ENCODE results near the gene RHPN2.
A peak's percentile ranks its signal among the peaks of the same experiment; 100 is the strongest.
"Not testable (repeated sequence)": the region's sequence is repeated elsewhere in the genome, so short reads cannot be mapped to it uniquely, and the experiment has no call there.

Gene RHPN2

DNA sequence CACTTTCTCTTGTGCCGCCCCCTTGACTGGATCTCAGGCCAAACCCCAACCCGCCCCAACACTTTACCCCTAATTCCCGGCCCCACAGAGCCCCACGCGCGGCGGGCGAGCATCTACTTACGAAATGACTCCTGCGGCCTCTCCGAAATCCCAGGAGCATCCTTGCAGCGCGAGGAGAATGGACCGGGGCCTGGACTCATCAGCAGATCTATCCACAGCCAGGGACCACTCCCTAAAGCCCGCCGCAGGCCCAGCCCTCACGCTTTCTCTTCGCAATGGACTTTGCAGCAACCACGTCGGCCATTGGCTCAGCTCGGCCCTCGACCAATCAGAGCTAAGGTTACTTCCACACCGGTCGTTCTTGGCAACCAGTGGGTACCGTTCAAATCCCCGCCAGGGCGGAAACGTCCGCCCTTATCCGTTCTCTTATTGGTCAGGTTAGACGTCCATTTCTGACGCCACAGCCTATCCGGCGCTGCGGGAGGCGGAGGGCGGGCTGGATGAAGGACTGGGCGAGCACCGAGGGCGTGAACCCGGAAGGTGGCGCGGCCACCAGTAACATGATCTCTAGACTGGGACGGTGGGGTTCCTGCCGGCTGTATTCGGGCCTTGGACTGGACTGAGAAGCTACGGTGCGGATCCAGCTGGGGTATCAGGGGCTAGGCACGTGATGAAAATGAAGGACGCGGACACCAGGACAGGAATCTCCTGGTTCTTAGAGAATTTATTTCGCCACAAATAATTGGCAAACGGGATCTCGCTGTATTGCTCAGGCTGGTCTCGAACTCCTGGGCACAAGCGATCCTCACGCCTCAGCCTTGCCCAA is 92.8 kb downstream of the RHPN2 start, which contains the start of the genes CEP89 and FAAP24:
Gene CEP89, minus strand, starts transcription at position 244 of the 826 bp plus-strand sequence. Its CDS starts 84 bp downstream, at position 160.
Gene FAAP24, plus strand, starts transcription at position 528 of the 826 bp plus-strand sequence. CDS start 955 bp downstream, outside the sequence.
- peak; percentile 100 for DNase-seq (ENCODE audit: low spot score)

DNA sequence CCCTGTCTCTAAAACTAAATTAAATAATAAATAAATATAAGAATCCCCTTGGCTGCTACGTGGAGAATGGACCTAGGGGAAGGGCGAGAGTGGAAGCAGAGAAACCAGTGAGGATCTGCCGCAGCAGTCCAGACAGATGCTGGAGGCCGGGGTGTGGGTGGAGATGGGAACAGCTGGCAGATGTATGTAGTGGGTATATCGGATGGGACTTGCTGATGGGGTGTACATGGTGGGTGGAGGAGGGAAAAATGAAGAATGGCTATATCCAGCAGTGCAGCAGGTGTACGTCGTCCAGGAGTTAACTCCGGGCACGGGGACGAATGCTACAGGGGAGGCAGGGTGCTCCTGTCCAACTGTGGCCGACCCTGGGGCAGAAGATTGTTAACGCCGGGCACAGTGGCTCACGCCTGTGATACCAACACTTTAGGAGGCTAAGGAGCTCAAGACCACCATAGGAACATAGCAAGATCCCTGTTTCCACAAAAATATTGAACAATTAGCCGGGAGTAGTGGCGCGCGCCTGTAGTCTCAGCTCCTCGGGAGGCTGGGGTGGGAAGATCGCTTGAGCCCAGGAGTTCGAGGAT is 93.6 kb downstream of the RHPN2 start:
- DNase-seq (ENCODE audit: low spot score): no peak

DNA sequence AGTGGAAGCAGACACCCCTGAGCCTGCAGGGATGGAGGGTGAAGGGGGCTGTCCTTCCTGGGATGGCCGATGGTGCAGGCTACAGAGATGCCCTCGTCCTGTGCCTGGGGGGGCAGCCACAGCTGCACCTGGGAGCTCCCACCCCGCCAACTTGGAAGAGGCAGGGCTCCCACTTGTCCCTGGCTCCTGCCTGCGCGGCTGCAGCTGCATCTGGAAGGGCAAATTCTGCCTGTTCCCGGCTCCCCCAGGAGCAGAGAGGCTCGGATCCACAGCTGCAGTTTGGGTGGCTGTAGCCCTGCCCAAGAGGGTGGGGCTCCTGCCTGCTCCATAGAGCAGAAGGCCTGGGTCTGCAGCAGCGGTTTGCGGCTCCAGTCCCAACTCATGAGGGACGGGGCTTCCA is 95.1 kb downstream of the RHPN2 start:
- DNase-seq (ENCODE audit: low spot score): no peak

DNA sequence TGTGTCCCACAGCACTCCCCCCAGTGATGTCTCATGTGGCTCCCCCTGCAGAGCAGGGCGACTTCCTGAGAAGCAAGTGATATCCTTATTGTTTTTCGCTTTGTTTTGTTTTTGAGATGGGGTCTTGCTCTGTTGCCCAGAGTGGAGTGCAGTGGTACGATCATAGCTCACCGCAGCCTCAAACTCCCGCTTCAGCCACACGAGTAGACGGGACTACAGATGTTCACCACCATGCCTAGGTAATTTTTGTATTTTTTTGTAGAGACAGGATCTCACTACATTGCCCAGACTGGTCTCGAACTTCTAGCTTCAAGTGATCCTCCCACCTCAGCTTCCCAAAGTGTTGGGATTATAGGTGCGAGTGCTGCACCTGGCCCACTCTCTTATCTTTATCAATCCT is 97.9 kb downstream of the RHPN2 start:
- DNase-seq (ENCODE audit: low spot score): no peak

- no peak for DNase-seq (ENCODE audit: low spot score)
Measured at GRCh38 chr19:32945260-32945659, 119.4 kb downstream of the RHPN2 start.

DNA sequence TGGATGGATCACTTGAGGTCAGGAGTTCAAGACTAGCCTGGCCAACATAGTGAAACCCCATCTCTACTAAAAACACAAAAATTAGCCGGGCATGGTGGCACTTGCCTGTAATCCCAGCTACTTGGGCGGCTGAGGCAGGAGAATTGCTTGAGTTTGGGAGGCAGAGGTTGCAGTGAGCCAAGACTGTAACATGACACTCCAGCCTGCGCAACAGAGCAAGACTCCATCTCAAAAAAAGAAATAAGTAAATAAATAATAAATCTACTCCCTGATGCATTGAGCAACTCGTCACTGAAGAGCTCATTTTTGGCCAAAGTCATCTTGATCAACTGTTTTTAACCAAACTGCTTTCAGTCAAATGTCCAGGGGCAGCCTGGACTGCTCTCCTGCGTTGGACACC is 123.4 kb downstream of the RHPN2 start:
- not testable (repeated sequence) for DNase-seq (ENCODE audit: low spot score)

DNA sequence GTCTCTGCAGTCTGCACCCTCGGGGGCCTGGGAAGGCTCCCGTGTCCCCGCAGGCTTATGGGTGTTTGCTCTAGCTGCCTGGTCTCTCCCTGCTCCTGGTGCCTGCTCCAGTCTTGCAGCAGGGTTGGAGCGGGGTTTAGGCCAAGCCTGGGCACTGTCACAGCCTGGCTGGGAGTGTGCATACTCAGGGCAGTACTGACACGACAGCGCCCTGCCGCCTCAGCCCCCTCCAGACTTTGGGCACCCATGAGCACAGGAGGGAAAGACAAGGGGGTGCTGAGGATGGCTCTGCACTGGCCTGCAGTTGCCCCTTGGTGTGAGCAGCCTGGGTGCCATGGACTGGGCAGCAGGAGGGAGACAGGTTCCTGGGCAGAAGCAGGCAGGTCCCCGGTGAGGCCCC is 128.6 kb downstream of the RHPN2 start:
- DNase-seq (ENCODE audit: low spot score): no peak

- no peak for DNase-seq (ENCODE audit: low spot score)
Measured at GRCh38 chr19:32935629-32936028, 129.1 kb downstream of the RHPN2 start.

DNA sequence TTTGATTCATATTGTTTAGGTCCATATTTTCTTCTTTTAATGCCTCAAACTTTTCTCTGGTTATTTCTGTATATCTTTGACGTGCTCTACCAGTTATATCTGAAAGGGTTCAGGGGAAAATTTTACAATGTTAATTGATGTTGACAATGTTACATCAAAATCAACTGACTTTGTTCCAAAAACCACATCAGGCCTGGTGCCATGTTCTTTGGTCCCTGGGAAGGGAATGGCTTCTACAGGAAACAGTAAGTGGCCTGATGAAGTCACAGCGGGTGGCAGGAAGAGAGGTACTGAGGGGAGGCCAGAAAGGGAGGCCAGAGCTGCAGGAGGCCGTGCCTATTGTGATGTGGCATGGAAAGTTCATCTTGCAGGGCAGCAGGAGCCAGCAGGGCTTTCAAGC is 131.1 kb downstream of the RHPN2 start:
- no peak for DNase-seq (ENCODE audit: low spot score)

- DNase-seq (ENCODE audit: low spot score): no peak
Measured at GRCh38 chr19:32930567-32930966, 134.1 kb downstream of the RHPN2 start.

GRCh38 chr19:32928806-32929205 is 135.9 kb downstream of the RHPN2 start:
- DNase-seq (ENCODE audit: low spot score): no peak

All from activated CD4-positive, alpha-beta T cell treated with anti-CD3 and anti-CD28 coated beads, Interleukin-2, Interleukin-4, amounts not matched to agents 100 ng/mL and 50 ng/mL, durations not matched to agents 16 hours and 8 hours (primary cell).